PC-3 (cell line): ENCODE results near the gene STARD4.

Experiments
- CTCF ChIP-seq: fragments of 300-600 bp; sonication (generic); conservative IDR thresholded peaks from 2 replicates; pipeline ENCODE4 v1.5.1; 2017; ENCODE audit warnings: antibody characterized with exemption, low read depth, mild to moderate bottlenecking, low read length
- EZH2 ChIP-seq: fragments of 300-600 bp; sonication (generic); IDR thresholded peaks from one replicate; pipeline ENCODE4 v1.6.1; 2017; ENCODE audit warnings: antibody characterized with exemption, mild to moderate bottlenecking, low read length; ENCODE audit not compliant: unreplicated experiment

- TF ChIP-seq CTCF, result no peak
- no peak for TF ChIP-seq EZH2
Measured at GRCh38 chr5:111472579-111472978, 39.8 kb downstream of the STARD4 start.
